HCT116 (cell line): ENCODE measurements around the gene TBXT. TPM values are rescaled to one million over a fixed set of nuclear protein-coding genes. Genes with fewer than 3 reads are reported as not detected.

Experiments
- ATAC-seq: fragments of 200-7000 bp; cut with Tn5 transposase; 2 replicates; pipeline ENCODE4 v1.9.1; 2020; ENCODE audit warnings: mild to moderate bottlenecking, moderate library complexity
- BruUV-seq: library from RNA; stranded (reverse); fragments of 400-500 nt; replicated peaks from 2 replicates; lab custom pipeline; 2021; lab: Mats Ljungman, UMichigan
- CTCF ChIA-PET: fragments of 300-600 bp; sonication (Branson Sonifier 250); formaldehyde crosslinking; loops from one replicate; lab custom pipeline; 2021; ENCODE audit warnings: antibody characterized with exemption; lab: Charles Lee
- POLR2A ChIA-PET: fragments of 300-600, 350-600 bp; sonication (Branson Sonifier 250); formaldehyde crosslinking; loops from one replicate; lab custom pipeline; 2021; ENCODE audit warnings: antibody characterized with exemption; lab: Charles Lee
- RAD21 ChIA-PET, 2 experiments: fragments of 300-600 bp; sonication (Branson Sonifier 250); formaldehyde crosslinking; loops; one replicate each; lab custom pipeline; 2023; ENCODE audit warnings: low total read pairs in 2 of 2; ENCODE audit not compliant: uncharacterized antibody in 2 of 2, unreplicated experiment in 2 of 2, low non-redundant PET in 1 of 2; lab: Charles Lee
- DNase-seq: peaks from one replicate; pipeline ENCODE4 v3.0.0-alpha.2; 2010; ENCODE audit warnings: low read depth, low spot score
- H2AFZ ChIP-seq: fragments of 200-600 bp; shearing (Covaris generic), sonication (generic); 2 replicates; pipeline ENCODE4 v1.6.1; 2017; ENCODE audit warnings: low read depth, mixed run types, mixed read lengths, antibody characterized with exemption, low read length; ENCODE audit not compliant: poor library complexity, severe bottlenecking
- H3K27ac ChIP-seq: 2 replicates; pipeline ENCODE4 v1.5.1; 2012; ENCODE audit warnings: low read depth, low read length
- H3K27me3 ChIP-seq: fragments of 200-600 bp; sonication (generic); 2 replicates; pipeline ENCODE4 v1.6.1; 2016; ENCODE audit warnings: mixed run types, low read length, mixed read lengths; ENCODE audit not compliant: insufficient read depth
- H3K36me3 ChIP-seq, 2 experiments: fragments of 200-500 bp in 1 of 2; fragments of 200-600 bp in 1 of 2; sonication (Bioruptor generic) in 1 of 2; sonication (generic) in 1 of 2; 2 replicates each; pipeline versions ENCODE4 v1.5.1 to v1.6.1; 2014 to 2016; ENCODE audit warnings: low read length in 2 of 2, inconsistent platforms in 1 of 2, mixed read lengths in 1 of 2, mixed run types in 1 of 2; ENCODE audit not compliant: insufficient read depth in 2 of 2, control insufficient read depth in 1 of 2
- H3K4me1 ChIP-seq, 2 experiments: fragments of 200-600 bp in 1 of 2; sonication (generic) in 1 of 2; 2 replicates each; pipeline versions ENCODE4 v1.5.1 to v1.6.1; 2012 to 2017; ENCODE audit warnings: low read length in 2 of 2, inconsistent platforms in 1 of 2, mild to moderate bottlenecking in 1 of 2, mixed read lengths in 1 of 2, mixed run types in 1 of 2, moderate library complexity in 1 of 2; ENCODE audit not compliant: insufficient read depth in 2 of 2, control insufficient read depth in 1 of 2
- H3K4me2 ChIP-seq: fragments of 200-600 bp; sonication (generic); 2 replicates; pipeline ENCODE4 v1.6.1; 2017; ENCODE audit warnings: mixed run types, low read length, mixed read lengths
- H3K4me3 ChIP-seq, 2 experiments: fragments of 200-600 bp in 1 of 2; sonication (generic) in 1 of 2; replicated peaks in 1 of 2; 2 replicates each; pipeline ENCODE4 v1.5.1; 2011 to 2016; ENCODE audit warnings: low read length in 2 of 2, control low read depth in 1 of 2, low read depth in 1 of 2, mild to moderate bottlenecking in 1 of 2, mixed read lengths in 1 of 2, mixed run types in 1 of 2
- H3K79me2 ChIP-seq: fragments of 200-600 bp; sonication (generic); 2 replicates; pipeline ENCODE4 v1.6.1; 2017; ENCODE audit warnings: mild to moderate bottlenecking, mixed run types, low read length, moderate library complexity, mixed read lengths; ENCODE audit not compliant: insufficient read depth
- H3K9ac ChIP-seq: fragments of 200-600 bp; sonication (generic); 2 replicates; pipeline ENCODE4 v1.6.1; 2016; ENCODE audit warnings: low read length, mixed read lengths
- H3K9me2 ChIP-seq: fragments of 200-600 bp; sonication (generic), shearing (Covaris generic); 2 replicates; pipeline ENCODE4 v1.6.1; 2017; ENCODE audit warnings: mixed run types, mild to moderate bottlenecking, moderate library complexity; ENCODE audit not compliant: insufficient read depth
- H3K9me3 ChIP-seq, 2 experiments: fragments of 200-500 bp in 1 of 2; fragments of 200-600 bp in 1 of 2; sonication (Bioruptor generic) in 1 of 2; sonication (generic) in 1 of 2; 2 replicates each; pipeline ENCODE4 v1.6.1; 2014 to 2017; ENCODE audit warnings: low read length in 2 of 2, mixed read lengths in 2 of 2, inconsistent platforms in 1 of 2, low read depth in 1 of 2, mild to moderate bottlenecking in 1 of 2, mixed run types in 1 of 2, moderate library complexity in 1 of 2; ENCODE audit not compliant: control insufficient read depth in 1 of 2, insufficient read depth in 1 of 2
- H4K20me1 ChIP-seq: fragments of 200-600 bp; sonication (generic), shearing (Covaris generic); 2 replicates; pipeline ENCODE4 v1.6.1; 2017; ENCODE audit warnings: mixed run types, mild to moderate bottlenecking, moderate library complexity; ENCODE audit not compliant: insufficient read depth
- CEBPB ChIP-seq: IDR thresholded peaks from 2 replicates; pipeline ENCODE4 v1.6.1; 2012; ENCODE audit warnings: low read depth
- EGR1 ChIP-seq: IDR thresholded peaks from 2 replicates; pipeline ENCODE4 v1.6.1; 2012; ENCODE audit warnings: low read depth
- EZH2 ChIP-seq: fragments of 200-600 bp; sonication (generic); IDR thresholded peaks from 2 replicates; pipeline ENCODE4 v1.6.1; 2017; ENCODE audit warnings: antibody characterized with exemption, mixed run types
- EZH2phosphoT487 ChIP-seq: fragments of 200-600 bp; IDR thresholded peaks from 2 replicates; pipeline ENCODE4 v1.6.1; 2018; ENCODE audit warnings: antibody characterized with exemption, borderline replicate concordance
- FOSL1 ChIP-seq: IDR thresholded peaks from 2 replicates; pipeline ENCODE4 v1.6.1; 2012; ENCODE audit warnings: low read depth
- JUND ChIP-seq: IDR thresholded peaks from 2 replicates; pipeline ENCODE4 v1.6.1; 2012
- POLR2A ChIP-seq: IDR thresholded peaks from 2 replicates; pipeline ENCODE4 v1.7.0; 2011; ENCODE audit warnings: borderline replicate concordance; ENCODE audit not compliant: insufficient read depth, insufficient read length; ENCODE audit errors: extremely low read depth
- POLR2AphosphoS5 ChIP-seq: IDR thresholded peaks from 2 replicates; pipeline ENCODE4 v1.6.1; 2011; ENCODE audit warnings: mild to moderate bottlenecking, low read depth, low read length, moderate library complexity
- RAD21 ChIP-seq: IDR thresholded peaks from 2 replicates; pipeline ENCODE4 v1.6.1; 2012; ENCODE audit warnings: low read depth, mild to moderate bottlenecking
- SP1 ChIP-seq: IDR thresholded peaks from 2 replicates; pipeline ENCODE4 v1.6.1; 2012; ENCODE audit warnings: low read depth
- SRF ChIP-seq: IDR thresholded peaks from 2 replicates; pipeline ENCODE4 v1.6.1; 2012; ENCODE audit warnings: low read depth
- TCF7L2 ChIP-seq: IDR thresholded peaks from 2 replicates; pipeline ENCODE4 v1.7.0; 2011; ENCODE audit warnings: borderline replicate concordance, inconsistent platforms; ENCODE audit not compliant: insufficient read depth, insufficient read length; ENCODE audit errors: extremely low read depth
- ZFX ChIP-seq: fragments of 450-650 bp; IDR thresholded peaks from 2 replicates; pipeline ENCODE4 v1.6.1; 2017
- ZNF274 ChIP-seq: fragments of 200-500 bp; sonication (Bioruptor generic); IDR thresholded peaks from 2 replicates; pipeline ENCODE4 v1.6.1; 2014; ENCODE audit warnings: mild to moderate bottlenecking, low read depth, low read length, inconsistent platforms
- intact Hi-C: fragments of 100-400 bp; cut with micrococcal nuclease; formaldehyde crosslinking; loops from 2 replicates; pipeline ENCODE4 v1.10.0; 2022
- total RNA-seq: library from RNA; stranded (reverse); gene quantifications from one replicate; pipeline ENCODE4 v1.2.1, GENCODE V29; 2021; ENCODE audit not compliant: unreplicated experiment
- TF ChIP-seq, protein P1 (sequence below): IDR thresholded peaks from 2 replicates; pipeline ENCODE4 v1.6.1; 2012
- TF ChIP-seq, protein P2 (sequence below): IDR thresholded peaks from 2 replicates; pipeline ENCODE4 v1.6.1; 2012; ENCODE audit warnings: low read depth

TBXT gene
- total RNA-seq, 1 experiment from 2014 or later = not detected

DNA sequence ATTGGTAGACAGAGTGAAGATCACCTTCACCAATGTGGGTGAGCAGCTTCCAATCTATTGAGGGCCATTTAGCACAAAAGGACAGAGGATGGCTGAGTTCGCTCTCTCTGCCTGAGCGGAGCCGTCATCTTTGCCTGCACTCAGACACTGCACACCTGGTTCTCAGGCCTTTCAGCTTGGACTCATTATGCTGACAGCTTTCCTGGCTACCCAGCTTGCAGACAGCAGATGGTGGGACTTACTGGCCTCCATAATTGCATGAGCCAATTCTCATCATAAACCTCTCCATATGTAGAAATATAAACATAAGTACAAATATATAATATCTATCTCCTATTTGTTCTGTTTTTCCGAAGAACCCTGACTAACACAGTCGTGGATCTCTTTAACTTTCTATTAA is 13.7 kb downstream of the TBXT start:
- intact Hi-C loops = no loop called here
- no peak overlapping the region for H3K4me2 ChIP-seq
- TF ChIP-seq RAD21 = no peak
- no peak for TF ChIP-seq POLR2AphosphoS5
- TF ChIP-seq SRF = no peak
- TF ChIP-seq EZH2phosphoT487 = no peak
- no peak for TF ChIP-seq CEBPB
- TF ChIP-seq, all 23 proteins: peak for 0
- BruUV-seq = no TSS peak
- H4K20me1 ChIP-seq = no peaks in the 10 kb centered on the region
- H3K9ac ChIP-seq = no peak overlapping the region
- DNase-seq (no peak), ATAC-seq (no peak)
- ChIA-PET POLR2A (no interaction called here), RAD21 (no interaction called here), CTCF (no interaction called here)
- no peak overlapping the region for H2AFZ ChIP-seq
- H3K27me3 ChIP-seq = no peaks in the 10 kb centered on the region
- no peaks in the 10 kb centered on the region for H3K79me2 ChIP-seq
- no peaks in the 10 kb centered on the region for H3K36me3 ChIP-seq
- H3K9me3 ChIP-seq = no peaks in the 10 kb centered on the region
- H3K27ac ChIP-seq = no peak overlapping the region
- no peak overlapping the region for H3K4me3 ChIP-seq
- H3K4me1 ChIP-seq = no peaks in the 10 kb centered on the region
- H3K9me2 ChIP-seq = no peaks in the 10 kb centered on the region

DNA sequence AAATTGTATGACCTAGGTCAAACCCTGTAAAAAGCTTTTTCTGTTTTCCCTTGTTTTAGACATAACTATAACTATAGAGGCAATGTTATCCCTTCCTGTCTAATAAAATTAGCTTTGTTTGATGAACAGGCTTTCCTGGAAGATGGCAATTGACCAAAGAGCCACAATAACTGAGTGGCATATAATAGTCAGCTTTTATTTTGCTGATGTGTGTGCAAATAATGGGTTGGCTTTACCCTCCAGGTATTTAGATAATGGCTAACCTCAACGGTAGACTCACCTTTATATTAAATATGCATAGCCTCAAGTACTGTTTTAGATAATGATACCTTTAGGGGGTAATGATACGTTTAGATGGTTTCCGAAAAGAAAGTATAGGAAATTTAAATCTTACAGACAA is 15.0 kb downstream of the TBXT start:
- H4K20me1 ChIP-seq = no peaks in the 10 kb centered on the region
- ChIA-PET RAD21 (no interaction called here), CTCF (no interaction called here), POLR2A (no interaction called here)
- no TSS peak for BruUV-seq
- no peaks in the 10 kb centered on the region for H3K9me2 ChIP-seq
- DNase-seq (no peak), ATAC-seq (no peak)
- H2AFZ ChIP-seq = no peak overlapping the region
- no peaks in the 10 kb centered on the region for H3K79me2 ChIP-seq
- H3K9ac ChIP-seq = no peak overlapping the region
- no peaks in the 10 kb centered on the region for H3K4me1 ChIP-seq
- H3K9me3 ChIP-seq = no peaks in the 10 kb centered on the region
- no peaks in the 10 kb centered on the region for H3K27me3 ChIP-seq
- H3K4me2 ChIP-seq = no peak overlapping the region
- H3K27ac ChIP-seq = no peak overlapping the region
- intact Hi-C loops = no loop called here
- H3K36me3 ChIP-seq = no peaks in the 10 kb centered on the region
- H3K4me3 ChIP-seq = no peak overlapping the region
- TF ChIP-seq TCF7L2 (no peak), SP1 (no peak), ZFX (no peak), JUND (no peak), POLR2A (no peak), EGR1 (no peak), FOSL1 (no peak), EZH2 (no peak), ZNF274 (no peak)
- TF ChIP-seq, protein P1, sequence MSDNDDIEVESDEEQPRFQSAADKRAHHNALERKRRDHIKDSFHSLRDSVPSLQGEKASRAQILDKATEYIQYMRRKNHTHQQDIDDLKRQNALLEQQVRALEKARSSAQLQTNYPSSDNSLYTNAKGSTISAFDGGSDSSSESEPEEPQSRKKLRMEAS = no peak
- TF ChIP-seq, protein P2, sequence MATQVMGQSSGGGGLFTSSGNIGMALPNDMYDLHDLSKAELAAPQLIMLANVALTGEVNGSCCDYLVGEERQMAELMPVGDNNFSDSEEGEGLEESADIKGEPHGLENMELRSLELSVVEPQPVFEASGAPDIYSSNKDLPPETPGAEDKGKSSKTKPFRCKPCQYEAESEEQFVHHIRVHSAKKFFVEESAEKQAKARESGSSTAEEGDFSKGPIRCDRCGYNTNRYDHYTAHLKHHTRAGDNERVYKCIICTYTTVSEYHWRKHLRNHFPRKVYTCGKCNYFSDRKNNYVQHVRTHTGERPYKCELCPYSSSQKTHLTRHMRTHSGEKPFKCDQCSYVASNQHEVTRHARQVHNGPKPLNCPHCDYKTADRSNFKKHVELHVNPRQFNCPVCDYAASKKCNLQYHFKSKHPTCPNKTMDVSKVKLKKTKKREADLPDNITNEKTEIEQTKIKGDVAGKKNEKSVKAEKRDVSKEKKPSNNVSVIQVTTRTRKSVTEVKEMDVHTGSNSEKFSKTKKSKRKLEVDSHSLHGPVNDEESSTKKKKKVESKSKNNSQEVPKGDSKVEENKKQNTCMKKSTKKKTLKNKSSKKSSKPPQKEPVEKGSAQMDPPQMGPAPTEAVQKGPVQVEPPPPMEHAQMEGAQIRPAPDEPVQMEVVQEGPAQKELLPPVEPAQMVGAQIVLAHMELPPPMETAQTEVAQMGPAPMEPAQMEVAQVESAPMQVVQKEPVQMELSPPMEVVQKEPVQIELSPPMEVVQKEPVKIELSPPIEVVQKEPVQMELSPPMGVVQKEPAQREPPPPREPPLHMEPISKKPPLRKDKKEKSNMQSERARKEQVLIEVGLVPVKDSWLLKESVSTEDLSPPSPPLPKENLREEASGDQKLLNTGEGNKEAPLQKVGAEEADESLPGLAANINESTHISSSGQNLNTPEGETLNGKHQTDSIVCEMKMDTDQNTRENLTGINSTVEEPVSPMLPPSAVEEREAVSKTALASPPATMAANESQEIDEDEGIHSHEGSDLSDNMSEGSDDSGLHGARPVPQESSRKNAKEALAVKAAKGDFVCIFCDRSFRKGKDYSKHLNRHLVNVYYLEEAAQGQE = no peak
